Activated CD8-positive, alpha-beta memory T cell treated with anti-CD3 and anti-CD28 coated beads, Interleukin-2, amount 10 ng/mL, durations not matched to agents 7 days and 5 days (primary cell): ENCODE results near the gene CASKIN2. TPM values are rescaled to one million over a fixed set of nuclear protein-coding genes. Genes with fewer than 3 reads are reported as not detected.
"Not testable (repeated sequence)": the region's sequence is repeated elsewhere in the genome, so short reads cannot be mapped to it uniquely, and the experiment has no call there.

Experiments used
- ATAC-seq: fragments of 150-1000 bp; cut with Tn5 transposase; one replicate; pipeline ENCODE4 v1.10.0; 2021; ENCODE audit warnings: moderate library complexity
- CTCF ChIA-PET: fragments of 350-600 bp; sonication (Branson Sonifier 250); formaldehyde crosslinking; loops from one replicate; lab custom pipeline; 2021; ENCODE audit warnings: antibody characterized with exemption; lab: Charles Lee
- DNase-seq: peaks from one replicate; pipeline ENCODE4 v3.0.0-alpha.2; 2020
- H3K27ac Mint-ChIP-seq: one replicate; pipeline ENCODE4 v1.8.0; 2021; ENCODE audit warnings: mild to moderate bottlenecking, mixed read lengths
- H3K27me3 Mint-ChIP-seq: one replicate; pipeline ENCODE4 v1.8.0; 2021; ENCODE audit warnings: mixed read lengths
- H3K36me3 Mint-ChIP-seq: one replicate; pipeline ENCODE4 v1.8.0; 2021; ENCODE audit warnings: mild to moderate bottlenecking, mixed read lengths
- H3K4me1 Mint-ChIP-seq: one replicate; pipeline ENCODE4 v1.8.0; 2021; ENCODE audit warnings: mixed read lengths
- H3K4me3 Mint-ChIP-seq: one replicate; pipeline ENCODE4 v1.8.0; 2021; ENCODE audit warnings: mild to moderate bottlenecking, moderate library complexity, mixed read lengths
- H3K9me3 Mint-ChIP-seq: one replicate; pipeline ENCODE4 v1.8.0; 2022; ENCODE audit warnings: low read depth, mixed read lengths
- total RNA-seq, 2 experiments: library from RNA; stranded (reverse); gene quantifications; one replicate each; pipeline ENCODE4 v1.2.3, GENCODE V29; 2021

The CASKIN2 gene
- total RNA-seq, 2 experiments from 2014 or later = 2.3 to 4.5 TPM

GRCh38 chr17:75482098-75482942, 33.0 kb downstream of the CASKIN2 start:
- ATAC-seq (no peak), DNase-seq (no peak)
- H3K9me3 Mint-ChIP-seq = no peaks in the 10 kb centered on the region
- H3K27me3 Mint-ChIP-seq = no peaks in the 10 kb centered on the region
- peaks cover 10% of the 10 kb centered on the region for H3K4me1 Mint-ChIP-seq
- CTCF ChIA-PET = interaction anchor here (1.2 kb wide), 1 partner anchor 35 kb away, joined by 3 read pairs; no protein-coding TSS in a partner anchor
- peak overlapping the region; percentile 8 for H3K27ac Mint-ChIP-seq
- no peaks in the 10 kb centered on the region for H3K36me3 Mint-ChIP-seq
- H3K4me3 Mint-ChIP-seq = no peak overlapping the region

GRCh38 chr17:75481194-75482068, 33.9 kb downstream of the CASKIN2 start:
- CTCF ChIA-PET = interaction anchor here (1.2 kb wide), 1 partner anchor 35 kb away, joined by 3 read pairs; no protein-coding TSS in a partner anchor
- no peaks in the 10 kb centered on the region for H3K36me3 Mint-ChIP-seq
- H3K9me3 Mint-ChIP-seq = no peaks in the 10 kb centered on the region
- no peaks in the 10 kb centered on the region for H3K27me3 Mint-ChIP-seq
- H3K4me1 Mint-ChIP-seq = peaks cover 3% of the 10 kb centered on the region
- no peak for ATAC-seq
- no peak overlapping the region for H3K4me3 Mint-ChIP-seq
- DNase-seq = no peak
- H3K27ac Mint-ChIP-seq = no peak overlapping the region

GRCh38 chr17:75480281-75480680, 35.1 kb downstream of the CASKIN2 start:
- no peak for DNase-seq
- Mint-ChIP-seq H3K36me3 (no peaks in the 10 kb centered on the region), H3K4me1 (no peaks in the 10 kb centered on the region), H3K27me3 (no peaks in the 10 kb centered on the region), H3K4me3 (no peak overlapping the region), H3K9me3 (no peaks in the 10 kb centered on the region), H3K27ac (no peak overlapping the region)
- ATAC-seq = no peak
- CTCF ChIA-PET = no interaction called here

- no peak for ATAC-seq
- peaks cover 2% of the 10 kb centered on the region for H3K36me3 Mint-ChIP-seq
- H3K27me3 Mint-ChIP-seq = no peaks in the 10 kb centered on the region
- no peak for DNase-seq
- no peaks in the 10 kb centered on the region for H3K9me3 Mint-ChIP-seq
- no peak overlapping the region for H3K27ac Mint-ChIP-seq
- H3K4me1 Mint-ChIP-seq = no peaks in the 10 kb centered on the region
- no peak overlapping the region for H3K4me3 Mint-ChIP-seq
- CTCF ChIA-PET = interaction anchor here (0.5 to 0.9 kb wide), 3 partner anchors 38 to 517 kb away, joined by 3 read pairs; partner anchors contain the start of gene TSEN54
Observed at GRCh38 chr17:75478508-75478907, 36.8 kb downstream of the CASKIN2 start.

- DNase-seq, H3K36me3 Mint-ChIP-seq, H3K27ac Mint-ChIP-seq, H3K27me3 Mint-ChIP-seq, H3K4me1 Mint-ChIP-seq, ATAC-seq, H3K9me3 Mint-ChIP-seq, H3K4me3 Mint-ChIP-seq: not testable (repeated sequence)
- CTCF ChIA-PET = interaction anchor here (0.6 to 1.7 kb wide), 2 partner anchors 124 to 132 kb away, joined by 3 to 4 read pairs; no protein-coding TSS in a partner anchor
Observed at GRCh38 chr17:75477490-75477862, 37.9 kb downstream of the CASKIN2 start.

DNA sequence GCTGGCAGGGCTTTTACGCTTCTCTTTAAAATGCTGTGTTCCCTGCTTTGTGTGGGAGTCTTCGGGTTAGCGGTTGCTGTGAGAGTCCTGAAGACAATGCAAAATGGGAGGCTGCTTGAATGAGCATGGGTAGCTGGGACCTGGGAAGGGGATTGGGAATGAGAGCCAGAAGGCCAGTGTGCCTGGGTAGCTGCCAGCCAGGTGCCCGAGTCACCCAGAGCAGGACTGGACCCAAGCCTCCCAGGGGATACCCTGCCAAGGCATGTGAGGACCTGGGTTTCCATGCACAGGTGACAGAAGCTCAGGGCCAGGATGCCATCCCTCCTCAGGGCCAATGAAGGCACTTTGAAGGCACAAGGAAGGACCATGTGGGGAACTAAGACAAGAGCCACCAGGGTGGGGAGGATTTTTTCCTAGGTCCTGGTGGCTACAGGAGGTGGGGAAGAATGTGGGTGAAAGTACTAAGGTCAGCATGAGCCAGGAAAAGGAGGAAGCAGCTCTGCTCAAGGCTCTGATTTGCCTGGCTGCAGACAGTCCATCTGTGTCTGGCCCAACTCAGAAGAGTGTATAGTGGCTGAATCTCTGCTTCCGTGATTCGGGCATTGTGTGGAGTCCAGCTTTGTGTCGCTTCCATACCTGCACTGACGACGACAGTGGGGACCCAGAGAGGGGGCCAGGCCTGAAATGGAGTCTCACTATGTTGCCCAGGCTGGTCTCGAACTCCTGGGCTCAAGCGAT, 38.4 kb downstream of the CASKIN2 start:
- CTCF ChIA-PET = interaction anchor here (0.6 to 1.7 kb wide), 2 partner anchors 124 to 131 kb away, joined by 3 to 4 read pairs; no protein-coding TSS in a partner anchor
- H3K27me3 Mint-ChIP-seq = no peaks in the 10 kb centered on the region
- H3K27ac Mint-ChIP-seq = no peak overlapping the region
- no peaks in the 10 kb centered on the region for H3K9me3 Mint-ChIP-seq
- ATAC-seq (no peak), DNase-seq (no peak)
- H3K4me3 Mint-ChIP-seq = no peak overlapping the region
- H3K4me1 Mint-ChIP-seq = no peaks in the 10 kb centered on the region
- peaks cover 7% of the 10 kb centered on the region for H3K36me3 Mint-ChIP-seq

DNA sequence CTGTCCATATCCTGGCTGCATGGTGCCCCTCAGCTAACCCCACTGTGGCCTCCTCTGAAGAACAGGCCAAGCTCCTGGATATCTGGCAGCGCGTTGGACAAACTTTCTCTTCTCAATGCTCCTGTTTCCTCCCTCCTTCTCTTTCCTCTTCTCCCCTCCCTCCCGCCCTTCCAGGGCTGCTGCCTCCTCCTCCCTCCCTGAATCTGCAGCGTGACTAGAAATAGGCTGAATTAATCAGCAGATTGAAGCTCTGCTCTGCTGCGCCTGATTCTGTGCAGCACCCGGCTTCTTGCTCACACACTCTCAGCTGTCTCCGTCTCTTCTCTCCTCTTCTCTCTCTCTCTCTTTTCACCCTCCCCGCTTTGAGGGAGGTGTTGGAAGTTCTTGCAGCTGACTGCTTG, 39.1 kb downstream of the CASKIN2 start:
- no peak for ATAC-seq
- peaks cover 10% of the 10 kb centered on the region for H3K36me3 Mint-ChIP-seq
- H3K4me3 Mint-ChIP-seq = no peak overlapping the region
- no peaks in the 10 kb centered on the region for H3K9me3 Mint-ChIP-seq
- DNase-seq = no peak
- H3K27ac Mint-ChIP-seq = no peak overlapping the region
- no peaks in the 10 kb centered on the region for H3K27me3 Mint-ChIP-seq
- H3K4me1 Mint-ChIP-seq = no peaks in the 10 kb centered on the region
- CTCF ChIA-PET = interaction anchor here (1.7 kb wide), 1 partner anchor 125 kb away, joined by 4 read pairs; no protein-coding TSS in a partner anchor

- no peaks in the 10 kb centered on the region for H3K27me3 Mint-ChIP-seq
- no peak for DNase-seq
- H3K36me3 Mint-ChIP-seq = peaks cover 10% of the 10 kb centered on the region
- no peak overlapping the region for H3K4me3 Mint-ChIP-seq
- H3K4me1 Mint-ChIP-seq = no peaks in the 10 kb centered on the region
- no peak for ATAC-seq
- H3K27ac Mint-ChIP-seq = no peak overlapping the region
- H3K9me3 Mint-ChIP-seq = no peaks in the 10 kb centered on the region
- CTCF ChIA-PET = no interaction called here
Observed at GRCh38 chr17:75475851-75476250, 39.5 kb downstream of the CASKIN2 start.

- Mint-ChIP-seq H3K36me3 (peaks cover 10% of the 10 kb centered on the region), H3K9me3 (no peaks in the 10 kb centered on the region), H3K4me1 (no peaks in the 10 kb centered on the region), H3K27ac (no peak overlapping the region), H3K4me3 (no peak overlapping the region), H3K27me3 (no peaks in the 10 kb centered on the region)
- DNase-seq (no peak), ATAC-seq (no peak)
- CTCF ChIA-PET = interaction anchor here (1.3 kb wide), 1 partner anchor 278 kb away, joined by 3 read pairs; no protein-coding TSS in a partner anchor
Observed at GRCh38 chr17:75475144-75475835, 40.0 kb downstream of the CASKIN2 start.

GRCh38 chr17:75474736-75475135, 40.6 kb downstream of the CASKIN2 start:
- Mint-ChIP-seq H3K4me3 (no peak overlapping the region), H3K27ac (no peak overlapping the region), H3K4me1 (no peaks in the 10 kb centered on the region), H3K27me3 (no peaks in the 10 kb centered on the region), H3K9me3 (no peaks in the 10 kb centered on the region), H3K36me3 (peaks cover 10% of the 10 kb centered on the region)
- no peak for DNase-seq
- no peak for ATAC-seq
- CTCF ChIA-PET = interaction anchor here (1.3 kb wide), 1 partner anchor 279 kb away, joined by 3 read pairs; no protein-coding TSS in a partner anchor

- H3K9me3 Mint-ChIP-seq = no peaks in the 10 kb centered on the region
- H3K36me3 Mint-ChIP-seq = peaks cover 10% of the 10 kb centered on the region
- H3K27ac Mint-ChIP-seq = no peak overlapping the region
- no peak for ATAC-seq
- CTCF ChIA-PET = interaction anchor here (1.5 kb wide), 1 partner anchor 280 kb away, joined by 3 read pairs; no protein-coding TSS in a partner anchor
- H3K4me3 Mint-ChIP-seq = no peak overlapping the region
- no peaks in the 10 kb centered on the region for H3K4me1 Mint-ChIP-seq
- H3K27me3 Mint-ChIP-seq = no peaks in the 10 kb centered on the region
- DNase-seq = no peak
Observed at GRCh38 chr17:75473246-75473645, 42.1 kb downstream of the CASKIN2 start.

DNA sequence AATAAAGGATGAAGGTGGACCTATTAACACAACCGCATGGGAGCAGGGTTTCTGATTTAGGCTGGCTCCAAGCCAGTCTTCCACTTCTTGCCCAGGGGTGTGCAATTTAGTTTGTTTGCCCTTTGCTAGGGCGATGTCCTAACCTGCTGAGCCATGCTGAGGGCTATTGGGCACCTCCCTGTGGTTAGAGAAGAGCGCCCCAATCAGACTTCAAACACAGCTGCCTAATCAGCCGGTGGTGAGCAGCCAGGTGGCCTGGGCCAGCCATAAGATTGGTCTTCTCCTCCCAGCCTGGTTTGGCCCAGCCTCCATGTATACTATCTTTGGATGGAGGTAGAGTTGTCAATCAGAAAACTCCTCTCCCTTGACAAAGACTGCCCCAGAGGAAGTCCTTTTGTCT, 43.2 kb downstream of the CASKIN2 start:
- H3K36me3 Mint-ChIP-seq = peaks cover 10% of the 10 kb centered on the region
- no peaks in the 10 kb centered on the region for H3K4me1 Mint-ChIP-seq
- DNase-seq = no peak
- no peaks in the 10 kb centered on the region for H3K27me3 Mint-ChIP-seq
- no peak for ATAC-seq
- no peaks in the 10 kb centered on the region for H3K9me3 Mint-ChIP-seq
- no peak overlapping the region for H3K27ac Mint-ChIP-seq
- no peak overlapping the region for H3K4me3 Mint-ChIP-seq
- CTCF ChIA-PET = interaction anchor here (1.5 kb wide), 1 partner anchor 282 kb away, joined by 3 read pairs; no protein-coding TSS in a partner anchor
